RWPE2 (cell line): ENCODE data around the gene IFT81.

Source experiments
- ATAC-seq: fragments of 200-7000 bp; cut with Tn5 transposase; 3 replicates; pipeline ENCODE4 v1.9.1; 2021; ENCODE audit warnings: low read depth
- DNase-seq: peaks from one replicate; pipeline ENCODE4 v3.0.0-alpha.2; 2020; ENCODE audit warnings: low spot score
- H3K27ac ChIP-seq: fragments of 450-650 bp; 2 replicates; pipeline ENCODE4 v1.5.1; 2017; ENCODE audit warnings: mild to moderate bottlenecking; ENCODE audit not compliant: poor library complexity, severe bottlenecking
- H3K27me3 ChIP-seq: fragments of 250-450 bp; sonication (Bioruptor Pico); 2 replicates; pipeline ENCODE4 v1.5.1; 2021; ENCODE audit warnings: mild to moderate bottlenecking, moderate library complexity; ENCODE audit not compliant: insufficient read depth, poor library complexity, severe bottlenecking
- H3K36me3 ChIP-seq: fragments of 250-450 bp; sonication (Bioruptor Pico); 2 replicates; pipeline ENCODE4 v1.5.1; 2020; ENCODE audit warnings: low read depth, mild to moderate bottlenecking, moderate library complexity
- H3K4me1 ChIP-seq: fragments of 250-450 bp; sonication (Bioruptor Pico); 2 replicates; pipeline ENCODE4 v1.5.1; 2021; ENCODE audit warnings: mild to moderate bottlenecking, moderate library complexity; ENCODE audit not compliant: insufficient read depth, poor library complexity, severe bottlenecking
- H3K4me3 ChIP-seq: fragments of 250-450 bp; sonication (Bioruptor Pico); 2 replicates; pipeline ENCODE4 v1.5.1; 2021; ENCODE audit warnings: mild to moderate bottlenecking, moderate library complexity; ENCODE audit not compliant: severe bottlenecking
- H3K9me3 ChIP-seq: fragments of 250-450 bp; sonication (Bioruptor Pico); 2 replicates; pipeline ENCODE4 v1.5.1; 2021; ENCODE audit warnings: mild to moderate bottlenecking, moderate library complexity; ENCODE audit not compliant: severe bottlenecking
- CTCF ChIP-seq: fragments of 450-650 bp; IDR thresholded peaks from one replicate; pipeline ENCODE4 v1.5.1; 2017; ENCODE audit warnings: mild to moderate bottlenecking, moderate library complexity; ENCODE audit not compliant: poor library complexity, severe bottlenecking

Gene IFT81

DNA sequence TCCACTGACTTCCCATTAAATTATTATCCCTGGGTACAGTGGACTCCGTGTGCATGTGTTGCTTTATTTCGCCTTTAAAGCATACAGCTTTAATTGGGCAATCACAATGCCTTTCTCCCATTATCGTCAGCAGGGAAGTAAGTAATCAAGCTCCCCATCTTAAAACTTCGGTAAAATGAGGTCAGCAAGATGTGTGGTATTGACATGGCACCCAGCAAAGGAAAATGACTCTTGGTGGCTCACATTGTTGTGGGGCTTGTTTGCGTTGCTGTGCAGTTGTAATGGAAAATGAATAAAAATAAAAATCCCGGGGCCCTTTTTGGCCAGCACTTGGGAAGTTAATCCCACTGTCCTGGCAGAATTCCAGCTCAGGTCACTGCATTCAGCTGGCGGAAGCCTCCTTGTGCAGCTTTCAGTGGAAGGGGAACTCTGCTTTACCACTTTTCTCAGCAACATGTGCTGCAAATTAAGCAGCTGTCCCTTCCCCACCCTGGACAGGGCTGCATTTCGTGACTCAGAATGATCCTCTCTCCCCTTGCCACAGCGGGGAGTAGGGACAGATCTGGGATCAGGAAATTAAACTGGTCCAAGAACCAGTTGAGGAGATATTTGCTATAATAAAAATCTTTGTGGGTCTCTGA, 142.9 kb downstream of the IFT81 start:
- DNase-seq, result no peak
- TF ChIP-seq CTCF, result no peak
- Histone ChIP-seq H3K36me3 (no peaks in the 10 kb centered on the region), H3K27ac (peak overlapping the region; percentile 94), H3K9me3 (no peaks in the 10 kb centered on the region), H3K27me3 (no peaks in the 10 kb centered on the region), H3K4me3 (no peak overlapping the region), H3K4me1 (peaks cover 49% of the 10 kb centered on the region)
- peak; percentile 17; the same call in 1 of the 3 replicates for ATAC-seq
